OCI-LY1 (cell line): ENCODE data around the gene SFT2D1.

Experiments
- CTCF ChIP-seq: fragments of 200-600 bp; sonication (generic), shearing (Covaris generic); IDR thresholded peaks from 2 replicates; pipeline ENCODE4 v1.5.1; 2017; ENCODE audit warnings: mild to moderate bottlenecking, antibody characterized with exemption, low read length, moderate library complexity, mixed read lengths
- EZH2 ChIP-seq: fragments of 200-600 bp; sonication (generic), shearing (Covaris generic); IDR thresholded peaks from 2 replicates; pipeline ENCODE4 v1.8.0; 2017; ENCODE audit warnings: borderline replicate concordance, mixed run types, mild to moderate bottlenecking, antibody characterized with exemption, low read length, moderate library complexity, mixed read lengths

GRCh38 chr6:166352923-166353322 is 10.6 kb upstream of the SFT2D1 start:
- TF ChIP-seq CTCF (no peak), EZH2 (no peak)
